Measurements from ENCODE around the gene USHBP1. TPM values are rescaled to one million over a fixed set of nuclear protein-coding genes. Genes with fewer than 3 reads are reported as not detected.
A peak's percentile ranks its signal among the peaks of the same experiment; 100 is the strongest.

The USHBP1 gene
- total and polyA plus RNA-seq, 7 donors, result 2.6 to 8.6 (median 3.7) TPM

DNA sequence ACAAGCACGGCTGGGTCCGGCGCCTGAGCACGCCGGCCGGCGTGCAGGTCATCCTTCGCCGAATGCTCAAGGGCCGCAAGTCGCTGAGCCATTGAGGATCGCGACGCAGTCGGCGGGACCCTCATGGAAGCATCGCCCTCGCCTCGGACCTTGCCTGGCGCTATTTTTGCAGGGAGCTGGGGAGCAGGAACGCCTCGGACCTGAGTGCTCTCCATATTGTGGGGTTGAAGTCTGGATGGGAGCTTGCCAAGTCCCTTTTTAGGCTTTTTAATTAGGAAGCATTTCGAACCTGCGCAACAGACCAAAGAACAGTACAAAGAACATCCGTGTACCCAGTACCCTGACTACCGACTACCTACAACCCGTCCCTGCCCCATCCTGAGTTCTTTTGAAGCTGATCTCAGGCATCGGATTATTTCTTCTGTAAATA is 41.8 kb upstream of the USHBP1 start:
- peaks cover 45% of the 10 kb centered on the region for H3K4me1 ChIP-seq
- peaks cover 0 to under 1% of the 10 kb centered on the region in 2 donors for H3K36me3 ChIP-seq (ENCODE audit: insufficient read depth in 1 of 2, low read depth in 1 of 2)
- no peak for ATAC-seq
- no peaks in the 10 kb centered on the region for H3K9me3 ChIP-seq
- no peak for DNase-seq
- peak overlapping the region; percentile 88 for H3K27ac ChIP-seq
- intact Hi-C loops (cut with DNase I), result no loop called here
- TF ChIP-seq, protein P1, sequence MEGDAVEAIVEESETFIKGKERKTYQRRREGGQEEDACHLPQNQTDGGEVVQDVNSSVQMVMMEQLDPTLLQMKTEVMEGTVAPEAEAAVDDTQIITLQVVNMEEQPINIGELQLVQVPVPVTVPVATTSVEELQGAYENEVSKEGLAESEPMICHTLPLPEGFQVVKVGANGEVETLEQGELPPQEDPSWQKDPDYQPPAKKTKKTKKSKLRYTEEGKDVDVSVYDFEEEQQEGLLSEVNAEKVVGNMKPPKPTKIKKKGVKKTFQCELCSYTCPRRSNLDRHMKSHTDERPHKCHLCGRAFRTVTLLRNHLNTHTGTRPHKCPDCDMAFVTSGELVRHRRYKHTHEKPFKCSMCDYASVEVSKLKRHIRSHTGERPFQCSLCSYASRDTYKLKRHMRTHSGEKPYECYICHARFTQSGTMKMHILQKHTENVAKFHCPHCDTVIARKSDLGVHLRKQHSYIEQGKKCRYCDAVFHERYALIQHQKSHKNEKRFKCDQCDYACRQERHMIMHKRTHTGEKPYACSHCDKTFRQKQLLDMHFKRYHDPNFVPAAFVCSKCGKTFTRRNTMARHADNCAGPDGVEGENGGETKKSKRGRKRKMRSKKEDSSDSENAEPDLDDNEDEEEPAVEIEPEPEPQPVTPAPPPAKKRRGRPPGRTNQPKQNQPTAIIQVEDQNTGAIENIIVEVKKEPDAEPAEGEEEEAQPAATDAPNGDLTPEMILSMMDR (IDR thresholded peaks at IDR 0.05), result no peak
- H3K27me3 ChIP-seq (ENCODE audit: insufficient read depth in 3 of 3, low read length in 2 of 3), result no peaks in the 10 kb centered on the region
- 6 to 9% (median 7%) methylated on average over 28 of the region's 28 CpGs for WGBS, 3 donors
- H3K4me3 ChIP-seq, result peak overlapping the region; percentile 79

DNA sequence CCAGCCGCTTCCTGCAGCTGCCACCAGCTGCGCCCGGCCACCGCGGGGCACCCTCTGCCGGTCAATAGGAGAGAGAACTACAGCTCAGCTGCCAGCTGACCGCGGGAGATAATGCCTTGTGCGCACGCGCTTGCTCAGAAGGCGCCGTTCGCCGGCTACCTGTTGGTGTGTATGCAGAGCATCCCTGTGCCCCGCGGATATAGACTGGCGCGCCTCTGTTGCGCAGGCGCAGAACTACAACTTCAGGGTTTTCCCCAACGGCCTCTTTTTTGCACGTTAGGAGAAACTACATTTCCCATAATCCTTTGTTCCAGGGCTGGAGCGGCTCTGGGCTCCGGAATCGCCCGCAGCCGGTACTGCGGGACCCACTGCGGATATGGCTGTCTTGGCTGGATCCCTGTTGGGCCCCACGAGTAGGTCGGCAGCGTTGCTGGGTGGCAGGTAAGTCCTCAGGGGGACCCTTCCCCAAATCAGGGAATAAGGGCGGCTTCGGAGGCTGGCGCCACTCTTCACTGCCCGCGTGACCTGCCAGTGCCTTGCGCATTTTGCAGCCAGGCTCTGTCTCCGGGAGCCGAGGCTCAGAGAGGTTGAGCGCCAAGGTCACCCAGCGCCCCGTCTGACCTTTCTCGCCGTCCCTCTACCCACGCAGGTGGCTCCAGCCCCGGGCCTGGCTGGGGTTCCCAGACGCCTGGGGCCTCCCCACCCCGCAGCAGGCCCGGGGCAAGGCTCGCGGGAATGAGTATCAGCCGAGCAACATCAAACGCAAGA is 41.2 kb upstream of the USHBP1 start, which contains the start of gene MRPL34:
MRPL34 (plus strand) TSS at position 356 of the 768 bp plus-strand sequence; CDS start at position 377, 21 bp downstream.
- peak; percentile 72 to 80 (median 77) for ATAC-seq
- intact Hi-C loops (cut with DNase I), result no loop called here
- peaks cover 39% of the 10 kb centered on the region for H3K4me1 ChIP-seq

DNA sequence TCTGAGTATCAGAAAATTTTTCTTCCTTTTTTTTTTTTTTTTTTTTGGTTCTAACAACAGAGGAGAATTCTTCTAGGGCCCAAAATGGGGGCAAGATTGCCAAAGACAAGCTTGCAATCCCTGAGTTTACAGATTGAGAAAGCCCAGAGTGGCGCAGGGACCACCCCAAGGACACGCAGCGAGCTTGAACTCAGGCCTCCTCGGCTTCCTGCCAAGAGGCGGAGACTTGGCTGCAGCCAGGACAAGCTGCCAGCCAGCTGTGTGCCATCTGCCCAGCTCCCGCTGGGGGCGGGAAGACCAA is 40.6 kb upstream of the USHBP1 start:
- 1 to 2% (median 1%) methylated on average over 7 of the region's 7 CpGs for WGBS, 3 donors
- Histone ChIP-seq H3K27me3 (ENCODE audit: insufficient read depth in 3 of 3, low read length in 2 of 3) (no peaks in the 10 kb centered on the region), H3K4me3 (peak overlapping the region; percentile 79), H3K4me1 (peaks cover 33% of the 10 kb centered on the region), H3K36me3 (ENCODE audit: insufficient read depth in 1 of 2, low read depth in 1 of 2) (peaks cover 0 to 7% of the 10 kb centered on the region in 2 donors), H3K27ac (peak overlapping the region; percentile 88), H3K9me3 (no peaks in the 10 kb centered on the region)
- ATAC-seq (no peak), DNase-seq (no peak)
- TF ChIP-seq, protein P1 (IDR thresholded peaks at IDR 0.05), result no peak
- intact Hi-C loops (cut with DNase I), result no loop called here

More for the DNA sequence above, 41.2 kb upstream of the USHBP1 start, which contains the start of gene MRPL34:
- Histone ChIP-seq H3K4me3 (peak within 1 kb of the TSS; percentile 79), H3K27me3 (ENCODE audit: insufficient read depth in 3 of 3, low read length in 2 of 3) (no peaks in the 10 kb centered on the region), H3K36me3 (ENCODE audit: insufficient read depth in 1 of 2, low read depth in 1 of 2) (peaks cover 0 to 6% of the 10 kb centered on the region in 2 donors), H3K27ac (peak within 1 kb of the TSS; percentile 88), H3K9me3 (no peaks in the 10 kb centered on the region)
- WGBS, 3 donors, result 0 to 1% (median 0%) methylated on average over 55 of the region's 55 CpGs
- DNase-seq, result peak; percentile 96 to 98
- TF ChIP-seq, protein P1 (IDR thresholded peaks at IDR 0.05), result peak; percentile 74

DNA sequence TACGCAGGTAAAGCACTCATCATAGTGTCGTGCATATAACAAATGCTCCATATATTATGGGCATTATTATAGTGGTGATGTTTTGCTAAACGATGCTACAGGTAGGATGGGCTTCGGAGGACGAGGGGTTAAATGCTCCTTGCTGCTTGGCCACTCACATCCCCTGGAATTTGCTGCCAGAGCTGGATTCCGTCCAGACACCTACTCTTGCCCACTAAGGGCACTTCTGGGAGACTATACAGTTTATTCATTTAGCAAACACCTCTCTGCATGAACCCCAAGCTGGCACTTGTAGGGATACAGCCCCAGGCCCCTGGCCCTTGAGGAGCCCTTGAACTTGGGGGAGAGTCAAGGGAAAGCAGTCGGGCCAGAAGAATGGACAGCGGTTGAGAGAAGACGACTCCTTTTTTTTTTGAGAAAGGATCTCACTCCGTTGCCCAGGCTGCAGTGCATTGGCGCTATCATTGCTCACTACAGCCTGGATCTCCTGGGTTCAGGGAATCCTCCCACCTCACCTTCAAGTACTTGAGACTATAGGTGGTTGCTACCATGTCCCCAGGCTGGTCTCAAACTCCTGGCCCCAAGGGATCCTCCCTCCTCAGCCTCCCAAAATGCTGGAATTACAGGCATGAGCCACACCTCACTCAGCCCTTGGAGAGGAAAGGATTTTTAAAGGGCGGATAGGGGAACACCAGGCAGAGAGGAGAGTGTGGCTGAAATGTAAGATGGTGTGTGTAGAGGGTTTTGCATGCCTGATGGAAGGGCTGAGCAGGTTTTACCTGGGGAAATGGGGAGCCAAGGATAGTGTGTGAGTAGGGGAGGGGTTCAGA is 40.1 kb upstream of the USHBP1 start:
- no peak for ATAC-seq
- 48 to 55% (median 52%) methylated on average over 12 of the region's 12 CpGs for WGBS, 3 donors
- no peaks in the 10 kb centered on the region for H3K27me3 ChIP-seq (ENCODE audit: insufficient read depth in 3 of 3, low read length in 2 of 3)
- peak overlapping the region; percentile 88 for H3K27ac ChIP-seq
- peaks cover 0 to 7% of the 10 kb centered on the region in 2 donors for H3K36me3 ChIP-seq (ENCODE audit: insufficient read depth in 1 of 2, low read depth in 1 of 2)
- peaks cover 32% of the 10 kb centered on the region for H3K4me1 ChIP-seq
- H3K4me3 ChIP-seq, result no peak overlapping the region
- no peaks in the 10 kb centered on the region for H3K9me3 ChIP-seq
- DNase-seq, result no peak
- TF ChIP-seq, protein P1 (IDR thresholded peaks at IDR 0.05), result no peak
- intact Hi-C loops (cut with DNase I), result no loop called here
